DMS53 (cell line): Measurements from ENCODE around the gene THTPA.

ENCODE experiments used
- DNase-seq: peaks from one replicate; lab custom pipeline; 2025; lab: John Stamatoyannopoulos, UW

The THTPA gene

GRCh38 chr14:23567186-23568020 is 11.3 kb downstream of the THTPA start, which contains the start of gene AP1G2:
AP1G2 (minus strand) TSS chr14:23567791; CDS start chr14:23567314, 477 bp downstream.
- DNase-seq, result peak; percentile 95

- no peak for DNase-seq
Observed at GRCh38 chr14:23568021-23568599, 12.0 kb downstream of the THTPA start.

GRCh38 chr14:23568600-23569331 is 12.7 kb downstream of the THTPA start:
- peak; percentile 31 for DNase-seq

GRCh38 chr14:23569443-23570151 is 13.5 kb downstream of the THTPA start:
- peak; percentile 71 for DNase-seq

GRCh38 chr14:23570806-23571483 is 14.9 kb downstream of the THTPA start:
- no peak for DNase-seq

- peak; percentile 33 for DNase-seq
Observed at GRCh38 chr14:23571701-23572523, 15.8 kb downstream of the THTPA start.

GRCh38 chr14:23572524-23572828 is 16.4 kb downstream of the THTPA start:
- DNase-seq, result no peak

GRCh38 chr14:23572836-23573235 is 16.8 kb downstream of the THTPA start:
- no peak for DNase-seq

GRCh38 chr14:23573384-23574015 is 17.4 kb downstream of the THTPA start:
- peak; percentile 88 for DNase-seq

GRCh38 chr14:23577004-23577681 is 21.1 kb downstream of the THTPA start:
- peak; percentile 73 for DNase-seq

GRCh38 chr14:23577710-23578392 is 21.8 kb downstream of the THTPA start:
- DNase-seq, result no peak

GRCh38 chr14:23578560-23579310 is 22.7 kb downstream of the THTPA start, which contains the start of gene JPH4:
JPH4 (minus strand) TSS chr14:23578790; CDS start chr14:23577453, 1,337 bp downstream.
- DNase-seq, result peak; percentile 31

GRCh38 chr14:23579311-23579630 is 23.2 kb downstream of the THTPA start:
- no peak for DNase-seq

- DNase-seq, result no peak
Observed at GRCh38 chr14:23579739-23580138, 23.7 kb downstream of the THTPA start.

- no peak for DNase-seq
Observed at GRCh38 chr14:23580152-23580926, 24.3 kb downstream of the THTPA start.

GRCh38 chr14:23580948-23581281 is 24.8 kb downstream of the THTPA start:
- no peak for DNase-seq

GRCh38 chr14:23582906-23583760 is 27.1 kb downstream of the THTPA start:
- DNase-seq, result no peak
